Activated CD4-positive, alpha-beta T cell treated with anti-CD3 and anti-CD28 coated beads, Interleukin-10, Interleukin-2, amounts not matched to agents 100 ng/mL and 50 ng/mL, durations not matched to agents 16 hours and 8 hours (primary cell): ENCODE measurements around the gene MOG.
A peak's percentile ranks its signal among the peaks of the same experiment; 100 is the strongest.
"Not testable (repeated sequence)": the region's sequence is repeated elsewhere in the genome, so short reads cannot be mapped to it uniquely, and the experiment has no call there.

ENCODE experiments used
- DNase-seq: peaks from one replicate; pipeline ENCODE4 v3.0.0-alpha.2; 2020

The MOG gene

DNA sequence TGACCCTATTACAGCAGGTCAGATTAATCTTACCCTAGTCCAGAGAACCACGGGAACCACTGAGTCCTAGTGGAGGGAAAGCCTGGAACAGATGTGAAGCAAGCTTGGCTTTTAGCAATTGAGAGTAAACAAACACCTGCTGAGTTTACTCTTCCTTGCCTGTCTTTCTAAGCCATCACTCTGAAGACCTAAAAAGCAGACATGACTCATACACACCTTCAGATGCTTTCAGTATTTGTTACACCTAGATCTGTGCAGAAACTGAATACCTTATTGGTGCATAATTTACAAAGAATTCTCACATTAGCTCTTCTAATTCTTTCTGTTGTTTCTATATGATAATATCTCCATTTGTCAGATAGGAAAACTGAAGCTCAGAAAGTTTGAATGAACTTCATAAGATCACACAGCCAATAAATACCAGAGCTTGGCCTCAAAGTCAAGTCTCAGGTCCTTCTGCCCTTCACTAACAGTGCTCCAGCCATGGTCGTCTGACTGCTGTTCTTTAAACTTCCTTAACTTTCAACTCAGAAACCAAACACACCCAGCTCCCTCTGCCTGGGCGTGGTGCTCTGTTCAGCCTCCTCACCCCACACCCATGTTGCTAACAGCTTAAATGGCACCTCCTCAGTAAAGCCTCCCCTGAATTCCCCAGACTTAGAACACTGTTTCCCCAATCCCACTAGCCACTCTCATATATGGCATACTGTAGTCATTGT lies 15.3 kb upstream of the MOG start:
- no peak for DNase-seq

DNA sequence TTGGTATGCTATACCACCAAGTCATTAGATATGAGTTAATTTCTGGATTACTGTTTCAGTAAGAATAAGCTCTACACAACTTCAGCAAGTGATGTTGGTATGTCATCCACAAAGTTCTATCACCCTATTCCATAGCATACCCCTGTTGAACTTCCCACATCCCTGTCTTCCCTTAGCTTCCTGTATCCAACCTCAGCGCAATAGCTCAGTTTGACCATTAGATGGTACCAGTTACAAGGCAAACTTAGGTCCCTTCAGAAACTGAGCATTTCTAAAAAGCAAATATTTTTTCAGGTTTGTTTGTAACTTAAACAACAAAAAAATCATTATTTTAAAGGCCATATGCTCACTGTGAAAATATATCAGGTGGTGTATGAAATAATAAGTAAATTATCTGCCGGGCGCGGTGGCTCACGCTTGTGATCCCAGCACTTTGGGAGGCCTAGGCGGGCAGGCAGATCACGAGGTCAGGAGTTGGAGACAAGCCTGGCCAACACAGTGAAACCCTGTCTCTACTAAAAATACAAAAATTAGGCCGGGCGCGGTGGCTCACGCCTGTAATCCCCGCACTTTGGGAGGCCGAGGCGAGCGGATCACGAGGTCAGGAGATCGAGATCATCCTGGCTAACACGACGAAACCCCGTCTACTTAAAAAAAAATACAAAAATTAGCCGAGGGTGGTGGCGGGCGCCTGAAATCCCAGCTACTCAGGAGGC lies 8.8 kb upstream of the MOG start:
- DNase-seq = no peak

DNA sequence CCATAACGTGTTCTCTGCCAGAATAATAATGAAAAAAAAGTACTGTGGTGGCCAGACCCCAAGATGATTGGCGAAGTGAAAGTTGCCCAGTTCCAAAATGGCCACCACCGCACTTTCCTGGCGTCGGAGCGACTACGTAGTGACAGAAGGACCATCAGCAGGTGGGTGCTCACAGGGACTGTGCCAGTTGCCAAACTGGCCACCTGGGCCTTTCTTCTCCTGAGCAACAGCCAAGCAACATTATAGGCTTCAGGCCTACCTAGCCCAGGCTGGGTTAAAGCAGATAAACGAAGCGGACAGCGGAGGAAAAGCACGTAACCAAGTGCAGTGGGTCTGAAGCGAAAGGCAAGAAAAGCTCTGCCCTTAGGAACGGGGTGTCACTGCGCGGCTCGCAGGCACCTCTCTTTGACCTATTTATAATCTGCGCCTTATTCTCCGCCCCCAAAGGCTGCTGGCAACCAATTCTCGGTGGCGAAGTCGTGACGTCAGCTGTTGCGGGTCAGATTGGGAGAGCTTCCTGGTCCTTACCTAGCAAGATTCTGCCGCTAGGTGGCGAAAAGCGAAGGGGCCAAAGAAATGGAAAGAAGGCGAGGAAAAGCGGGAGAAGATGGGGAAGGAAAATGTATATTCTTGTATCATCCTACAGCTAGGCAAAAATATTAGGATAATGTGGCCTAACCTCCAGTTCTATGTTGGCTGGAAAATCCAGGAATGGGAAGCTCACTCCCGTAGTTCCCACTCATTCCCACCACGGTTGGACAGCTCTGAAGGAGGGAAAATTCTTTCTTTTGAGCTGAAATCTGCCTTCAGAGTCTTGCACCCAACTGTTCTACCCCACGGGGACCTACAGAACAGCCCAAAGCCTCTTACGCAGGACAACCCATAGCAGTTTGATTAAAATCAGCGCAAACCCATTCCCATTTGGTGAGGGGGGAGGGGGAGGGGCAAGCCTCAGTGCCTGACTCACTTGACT lies 6.9 kb upstream of the MOG start:
- peak; percentile 98 for DNase-seq

DNA sequence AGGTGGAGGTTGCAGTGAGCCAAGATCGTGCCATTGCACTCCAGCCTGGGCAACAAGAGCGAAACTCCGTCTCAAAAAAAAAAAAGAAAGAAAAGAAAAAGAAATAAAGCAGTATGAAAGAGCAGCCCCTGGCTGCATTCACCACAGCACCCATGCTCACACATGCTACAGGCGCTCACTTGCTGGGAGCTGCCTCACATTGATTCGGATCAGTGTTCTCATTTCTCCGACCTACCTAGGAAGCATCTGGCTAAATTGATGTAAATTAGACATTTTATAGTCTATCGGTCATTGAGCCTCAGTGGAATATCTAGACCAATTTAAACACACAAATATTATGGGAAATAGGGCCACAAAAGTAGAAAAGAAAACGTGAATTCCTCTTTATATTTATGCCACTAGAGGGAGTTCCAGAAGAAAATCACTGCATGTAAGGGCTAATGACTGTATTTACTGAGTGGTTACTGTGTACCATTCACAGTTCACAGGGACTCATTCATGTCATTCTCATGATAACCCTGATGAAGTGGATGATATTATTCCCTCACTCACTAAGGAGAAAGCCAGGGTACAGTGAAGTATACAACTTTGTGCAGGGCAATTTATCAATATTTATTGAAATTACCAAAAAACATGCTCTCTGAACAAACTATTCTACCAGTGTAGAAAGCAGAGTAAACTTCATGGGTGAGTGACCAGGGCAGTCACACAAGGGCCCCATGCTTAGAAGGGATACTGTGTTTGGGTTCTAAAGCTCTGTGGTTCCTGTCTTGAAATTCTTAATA lies 5.3 kb upstream of the MOG start:
- peak; percentile 40 for DNase-seq

DNA sequence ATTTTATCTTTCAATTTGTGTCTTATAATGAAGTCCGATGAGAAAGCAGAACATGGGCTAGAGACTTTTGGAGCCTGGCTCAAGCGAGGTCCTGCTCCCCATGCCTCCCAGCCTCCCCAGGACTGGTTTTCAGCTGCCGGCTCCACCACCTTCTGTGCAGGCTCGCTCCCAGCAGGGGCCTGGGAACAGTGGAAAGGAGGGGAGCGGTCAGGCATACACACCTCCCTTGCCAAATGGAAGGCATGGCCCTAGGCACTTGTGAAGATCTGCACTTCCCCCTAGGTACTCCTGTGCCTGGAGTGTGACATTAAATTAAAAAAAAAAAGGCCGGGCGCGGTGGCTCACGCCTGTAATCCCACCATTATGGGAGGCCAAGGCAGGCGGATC lies 4.7 kb upstream of the MOG start:
- no peak for DNase-seq

DNA sequence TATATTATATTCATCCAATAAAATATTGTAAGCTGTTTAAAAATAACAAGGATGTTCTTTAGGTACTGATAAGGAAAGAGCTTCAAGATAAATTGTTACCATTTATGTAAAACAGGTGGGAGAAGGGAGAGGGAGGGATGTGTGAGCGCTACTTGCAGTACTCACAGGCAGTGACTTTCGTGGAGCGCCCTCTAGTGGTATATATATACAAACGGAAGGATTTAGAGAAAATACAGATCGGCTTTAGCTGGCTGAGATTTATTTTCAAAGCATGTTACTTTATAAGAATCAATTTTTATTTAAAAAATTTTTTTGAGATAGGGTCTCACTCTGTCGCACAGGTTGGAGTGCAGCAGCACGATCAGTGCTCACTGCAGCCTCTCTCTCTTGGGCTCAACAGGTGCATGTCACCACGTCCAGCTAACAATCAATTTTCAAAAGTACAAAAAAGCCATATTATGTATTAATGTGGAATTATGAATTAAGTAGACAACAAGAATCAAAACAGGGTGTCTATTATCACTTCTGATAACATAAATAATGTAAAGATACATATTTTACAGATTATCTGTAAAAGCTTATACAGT lies 3.3 kb upstream of the MOG start:
- peak; percentile 72 for DNase-seq

DNA sequence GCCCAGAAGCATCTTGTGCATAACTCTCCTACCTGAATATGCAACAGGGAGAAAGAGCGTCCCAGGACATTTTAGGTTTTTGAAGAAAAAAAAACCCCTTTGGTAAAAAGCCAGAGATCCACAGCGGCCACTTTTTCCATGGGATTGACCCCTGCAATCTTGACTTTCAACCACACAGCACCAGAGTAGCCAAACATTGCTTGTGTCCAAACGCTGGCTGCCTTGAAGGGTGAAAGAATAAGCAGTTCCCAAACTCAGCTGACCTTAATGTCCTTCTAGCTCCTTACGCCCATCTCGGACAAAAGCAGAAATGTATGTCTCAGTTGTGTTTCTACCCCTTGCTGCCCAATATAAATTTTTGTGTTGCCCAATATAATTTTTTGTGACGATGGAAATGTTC lies 1.2 kb upstream of the MOG start:
- DNase-seq = no peak

DNA sequence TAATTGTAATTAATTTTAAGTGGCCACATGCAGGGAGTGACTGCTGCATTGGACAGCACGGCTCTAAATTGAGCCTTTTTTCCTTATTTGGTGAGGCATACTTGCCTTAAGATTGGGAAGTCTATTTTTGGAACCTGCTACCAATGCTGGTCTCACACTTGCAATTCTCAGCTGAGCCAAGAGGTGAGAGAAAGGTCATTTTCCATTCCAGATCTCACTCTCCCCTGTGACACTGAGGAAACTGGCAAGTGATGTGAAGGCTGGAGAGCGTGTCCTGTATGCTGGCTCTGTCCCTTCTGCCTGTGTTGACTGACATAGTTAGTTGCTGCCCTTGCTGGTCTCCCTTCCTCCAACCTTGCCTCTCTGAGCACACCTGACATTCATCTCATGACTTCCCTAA lies 735 bp upstream of the MOG start:
- no peak for DNase-seq

DNA sequence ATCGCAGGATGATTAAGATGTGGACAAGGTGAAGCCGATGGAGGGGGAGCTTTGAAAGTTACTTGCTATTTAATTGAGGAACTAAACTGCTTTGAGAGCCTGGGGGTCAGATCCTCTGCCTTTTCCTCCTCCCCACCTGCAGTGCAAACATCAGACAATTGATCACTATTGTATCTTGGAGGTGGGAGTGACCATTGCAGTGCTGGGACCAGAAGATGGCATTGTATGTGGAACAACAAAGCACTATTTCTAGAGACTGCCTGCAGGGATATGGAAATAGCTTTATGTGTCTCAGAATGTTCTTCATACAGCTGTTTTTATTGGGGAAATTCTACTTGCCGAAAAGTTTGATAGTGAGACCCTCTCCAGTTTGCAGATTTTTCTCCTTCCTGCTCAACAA lies 4.2 kb downstream of the MOG start:
- DNase-seq = no peak

DNA sequence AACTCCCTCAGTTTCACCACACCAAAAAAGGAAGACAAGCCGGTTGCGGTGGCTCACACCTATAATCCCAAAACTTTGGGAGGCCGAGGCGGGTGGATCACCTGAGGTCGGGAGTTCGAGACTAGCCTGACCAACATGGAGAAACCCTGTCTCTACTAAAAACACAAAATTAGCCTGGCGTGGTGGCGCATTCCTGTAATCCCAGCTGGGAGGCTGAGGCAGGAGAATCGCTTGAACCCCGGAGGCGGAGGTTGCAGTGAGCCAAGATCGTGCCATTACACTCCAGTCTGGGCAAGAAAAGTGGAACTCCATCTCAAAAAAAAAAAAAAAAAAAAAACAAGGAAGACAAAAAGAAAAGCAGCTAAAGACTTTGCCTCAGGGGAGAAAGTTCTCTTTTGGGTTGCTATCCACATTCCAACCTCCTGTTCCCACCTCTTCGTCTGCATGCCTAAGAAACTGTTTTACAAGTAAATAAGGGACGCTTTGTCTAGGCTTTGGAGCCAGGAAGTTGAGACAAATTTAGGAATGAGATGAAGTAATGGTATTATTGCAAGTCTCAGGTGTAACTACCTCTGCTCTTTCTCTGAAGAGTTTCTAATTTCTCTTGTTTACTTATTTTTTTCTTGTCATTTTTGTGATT lies 4.7 kb downstream of the MOG start:
- not testable (repeated sequence) for DNase-seq

DNA sequence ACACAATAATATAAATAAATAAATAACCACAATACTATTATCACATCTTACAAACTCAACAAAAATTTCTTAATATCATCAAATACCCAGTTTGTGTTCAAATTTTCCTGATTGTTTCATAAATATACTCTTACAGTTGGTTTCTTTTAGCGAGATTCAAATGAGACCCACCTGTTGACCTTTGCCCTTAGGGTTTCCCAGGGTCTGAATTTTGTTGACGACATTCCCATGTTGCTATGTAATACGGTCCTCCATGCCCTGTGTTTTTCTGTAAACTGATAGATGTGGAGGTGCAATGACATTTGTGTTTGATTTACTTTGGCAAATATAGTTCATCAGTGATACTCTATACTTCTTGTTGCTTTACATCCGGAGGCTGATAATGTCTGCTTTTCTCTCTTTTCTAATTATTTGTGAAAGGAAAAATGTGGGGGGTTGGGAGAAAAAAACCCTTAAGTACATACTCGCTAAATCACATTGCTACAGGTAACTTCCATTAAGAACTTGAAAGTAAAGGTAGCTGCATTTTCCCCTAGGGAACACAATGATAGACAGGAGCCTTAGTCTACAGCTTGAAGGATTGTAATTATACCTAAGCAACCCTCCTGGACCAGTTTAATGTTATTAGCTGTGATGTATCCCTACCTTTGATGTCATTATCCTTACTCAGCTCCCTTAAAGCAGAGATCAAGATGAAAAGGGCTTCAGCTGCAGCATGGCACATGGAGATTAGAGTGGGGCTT lies 6.6 kb downstream of the MOG start:
- no peak for DNase-seq

DNA sequence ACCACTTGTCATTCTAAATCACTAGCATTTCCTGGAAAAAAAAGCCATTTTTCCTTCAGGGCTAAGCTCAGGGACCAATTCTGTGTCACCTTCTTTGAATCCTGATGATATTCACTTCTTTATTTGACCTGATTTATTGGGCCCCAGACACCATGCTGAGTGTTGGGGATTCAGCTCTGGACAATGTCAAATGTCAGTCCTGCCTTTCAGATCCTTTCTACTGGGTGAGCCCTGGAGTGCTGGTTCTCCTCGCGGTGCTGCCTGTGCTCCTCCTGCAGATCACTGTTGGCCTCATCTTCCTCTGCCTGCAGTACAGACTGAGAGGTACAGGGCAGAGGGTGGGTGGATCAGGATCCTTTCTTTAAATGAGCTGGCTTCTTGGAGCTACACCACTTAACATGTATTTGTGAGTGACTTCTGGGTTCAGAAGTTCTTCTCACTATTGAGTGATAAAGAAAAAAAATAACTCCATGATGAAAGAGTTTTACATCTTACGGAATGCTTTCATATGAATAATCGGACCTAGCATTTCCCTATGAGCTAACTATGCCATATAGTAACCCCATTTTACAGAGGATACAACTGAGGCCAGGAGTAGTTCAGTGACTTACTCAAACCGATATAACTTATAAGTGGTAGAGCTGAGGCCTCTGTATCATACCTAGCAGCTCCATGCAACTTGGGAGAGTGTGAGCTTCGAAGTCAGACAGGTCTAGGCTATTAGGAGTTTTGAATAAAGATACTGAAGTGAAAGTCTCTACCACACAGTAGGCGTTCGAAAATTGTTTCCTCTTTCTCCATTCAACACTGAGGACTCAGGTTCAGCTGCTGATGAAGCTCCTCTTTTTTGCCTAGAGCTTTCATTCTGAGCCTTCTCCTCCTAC lies 9.3 kb downstream of the MOG start:
- no peak for DNase-seq

DNA sequence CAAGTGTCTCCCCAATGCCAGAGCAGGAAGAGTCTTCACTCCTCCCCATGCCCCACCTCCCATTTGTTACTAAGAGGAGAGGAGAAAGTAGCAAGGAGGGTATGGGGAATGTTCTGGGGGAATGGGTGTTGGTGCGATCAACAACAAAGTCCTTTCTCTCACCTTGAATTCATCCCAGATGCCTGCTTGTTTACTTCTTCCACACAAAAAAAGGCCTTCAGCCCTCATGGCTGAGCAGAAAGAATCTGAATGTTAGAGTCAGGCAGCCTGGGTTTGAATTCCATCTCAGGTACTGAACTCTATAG lies 9.9 kb downstream of the MOG start:
- no peak for DNase-seq

DNA sequence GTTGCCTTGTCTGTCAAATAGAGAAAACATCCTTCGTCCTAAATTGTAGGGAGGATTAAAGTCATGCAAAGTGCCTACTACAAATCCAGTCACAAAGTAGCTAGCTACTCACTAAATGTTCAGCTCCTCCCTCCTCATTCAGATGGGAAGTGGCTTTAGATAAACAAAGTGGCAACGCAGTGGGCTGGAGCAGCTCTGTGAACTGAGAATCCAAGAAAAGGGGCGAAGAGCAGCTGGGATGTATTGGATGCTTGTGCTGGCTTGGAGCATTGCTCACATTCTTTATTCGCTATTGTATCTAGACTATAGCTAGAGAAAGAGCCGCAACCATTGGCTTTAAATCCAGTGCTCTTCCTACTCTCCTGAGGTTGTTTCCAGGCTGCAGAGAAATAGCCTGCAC lies 10.3 kb downstream of the MOG start:
- DNase-seq = no peak

DNA sequence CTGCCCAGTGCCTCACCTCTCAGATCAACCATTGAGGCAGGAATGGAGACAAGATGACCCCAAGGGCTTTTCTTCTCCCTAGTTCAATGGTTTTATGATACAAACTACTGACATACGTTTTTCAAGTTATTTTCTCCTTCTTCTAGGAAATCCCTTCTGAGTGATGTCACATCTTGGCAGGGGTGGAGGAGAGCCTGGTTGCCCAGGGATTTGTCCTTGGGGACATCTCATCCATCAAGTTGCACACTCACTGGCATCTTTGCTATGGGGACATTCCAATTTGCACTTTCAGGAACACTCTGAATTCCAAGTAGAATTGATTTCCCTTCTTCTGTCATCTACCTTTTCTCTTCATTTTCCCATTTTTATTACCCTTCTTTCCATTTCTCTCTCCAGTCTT lies 14.1 kb downstream of the MOG start:
- DNase-seq = no peak

DNA sequence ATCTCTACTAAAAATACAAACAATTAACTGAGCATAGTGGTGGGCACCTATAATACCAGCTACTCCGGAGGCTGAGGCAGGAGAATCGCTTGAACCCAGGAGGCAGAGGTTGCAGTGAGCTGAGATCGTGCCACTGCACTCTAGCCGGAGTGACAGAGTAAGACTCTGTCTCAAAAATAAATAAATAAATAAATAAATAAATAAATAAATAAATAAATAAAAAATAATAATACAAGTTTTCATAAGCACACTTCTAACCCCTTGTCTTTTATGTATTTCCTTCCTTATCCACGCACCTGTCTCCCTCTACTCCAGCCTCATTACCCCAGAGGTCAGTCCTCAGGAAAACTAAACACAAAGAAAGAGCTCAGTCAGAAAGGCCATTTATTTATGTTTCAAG lies 15.2 kb downstream of the MOG start:
- not testable (repeated sequence) for DNase-seq

DNA sequence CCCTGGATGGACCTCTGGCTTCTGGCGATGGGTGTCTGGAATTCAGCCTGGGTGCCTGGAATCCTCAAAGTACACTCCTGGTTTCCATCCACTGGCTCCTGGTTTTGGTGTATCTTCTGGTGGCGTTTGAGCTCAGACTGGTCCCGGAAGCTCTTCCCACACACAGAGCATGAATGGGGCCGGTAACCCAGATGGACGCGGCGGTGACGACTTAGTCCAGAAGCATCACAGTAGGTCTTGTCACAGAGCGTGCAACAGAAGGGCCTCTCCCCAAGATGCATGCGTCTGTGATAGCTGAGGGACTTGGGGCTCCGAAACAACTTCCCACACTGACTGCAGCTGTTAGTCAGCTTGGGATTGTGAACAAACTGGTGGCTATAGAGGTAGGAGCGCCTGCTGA lies 16.3 kb downstream of the MOG start:
- no peak for DNase-seq

DNA sequence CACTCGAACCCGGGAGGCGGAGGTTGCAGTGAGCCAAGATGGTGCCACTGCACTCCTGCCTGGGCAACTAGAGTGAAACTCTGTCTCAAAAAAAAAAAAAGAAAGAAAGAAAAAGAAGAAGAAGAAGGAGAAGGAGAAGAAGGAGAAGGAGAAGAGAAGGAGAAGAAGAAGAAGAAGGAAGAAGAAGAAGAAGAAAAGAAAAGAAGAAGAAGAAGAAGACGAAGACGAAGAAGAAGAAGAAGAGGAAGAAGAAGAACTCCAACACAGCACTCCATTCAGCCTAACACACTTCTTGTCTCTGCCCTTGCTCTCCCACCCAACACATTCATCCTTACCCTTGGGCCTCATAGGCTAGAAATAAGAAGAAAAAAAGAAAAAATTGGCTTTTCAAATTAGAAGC lies 17.1 kb downstream of the MOG start:
- DNase-seq = no peak

DNA sequence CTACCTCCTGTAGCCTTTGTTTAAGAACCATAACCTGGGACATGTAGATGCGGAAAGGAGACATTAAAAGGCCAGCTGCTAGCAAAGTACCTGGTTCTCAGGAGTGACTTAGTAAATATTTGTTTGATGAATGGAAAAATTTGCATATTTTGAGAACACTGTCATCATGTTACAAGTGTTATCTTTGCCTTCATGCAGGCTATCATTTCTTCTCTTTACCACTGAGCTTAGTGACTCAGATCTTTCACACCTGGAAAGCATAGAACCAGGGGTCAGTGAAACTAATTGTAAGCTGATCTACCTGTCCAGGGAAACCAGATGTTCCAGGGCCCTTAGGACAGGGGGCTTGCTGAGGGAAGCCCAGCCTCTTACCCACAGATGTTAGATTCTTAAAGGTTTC lies 18.7 kb downstream of the MOG start:
- no peak for DNase-seq

DNA sequence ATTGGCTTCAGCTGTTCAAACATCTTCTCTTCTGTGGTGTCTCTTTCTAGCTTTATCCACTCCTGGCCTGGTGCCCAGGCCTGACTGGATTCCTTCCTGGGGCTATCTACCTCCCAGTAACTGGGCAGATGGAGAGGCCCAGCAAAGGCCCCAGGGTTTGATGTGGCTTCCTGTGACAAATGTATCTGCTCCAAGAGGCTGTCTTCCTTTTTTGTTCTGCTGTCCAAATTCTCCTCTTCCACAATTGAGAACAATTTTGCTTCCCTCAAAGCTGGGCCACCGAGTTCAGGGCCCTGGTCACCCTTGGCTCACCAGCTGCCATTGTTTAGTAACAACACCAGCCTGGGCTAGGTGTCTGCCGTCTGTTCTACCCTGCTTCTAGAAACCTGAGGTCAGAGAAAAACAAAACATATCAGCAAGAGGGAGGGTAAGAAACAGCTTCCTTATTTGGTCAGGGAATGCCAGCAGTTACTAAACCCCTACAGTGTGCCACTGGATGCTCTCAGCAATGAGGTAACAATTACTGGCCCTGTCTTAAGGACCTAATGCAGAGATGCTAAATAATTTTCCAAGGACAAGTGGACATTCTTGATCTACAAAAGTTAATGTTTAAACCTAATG lies 20.2 kb downstream of the MOG start:
- no peak for DNase-seq
